DMS114 treated with DMSO at 0.1 percent for 48 hours (cell line): ENCODE results near the gene IL36G.

Source experiments
- DNase-seq: peaks from one replicate; lab custom pipeline; 2025; ENCODE audit not compliant: unreplicated experiment; lab: John Stamatoyannopoulos, UW

Gene IL36G

GRCh38 chr2:113015655-113016054, 37.8 kb downstream of the IL36G start:
- DNase-seq: no peak

- no peak for DNase-seq
Measured at GRCh38 chr2:113018509-113018908, 40.7 kb downstream of the IL36G start.

- no peak for DNase-seq
Measured at GRCh38 chr2:113021312-113021711, 43.5 kb downstream of the IL36G start.

- no peak for DNase-seq
Measured at GRCh38 chr2:113024764-113025163, 47.0 kb downstream of the IL36G start.

GRCh38 chr2:113025737-113026136, 47.9 kb downstream of the IL36G start:
- DNase-seq: no peak

GRCh38 chr2:113027691-113028090, 49.9 kb downstream of the IL36G start:
- no peak for DNase-seq

- DNase-seq: no peak
Measured at GRCh38 chr2:113028112-113028511, 50.3 kb downstream of the IL36G start.

GRCh38 chr2:113032737-113033136, 54.9 kb downstream of the IL36G start:
- DNase-seq: no peak

- DNase-seq: no peak
Measured at GRCh38 chr2:113034016-113034415, 56.2 kb downstream of the IL36G start.
